ENCODE data around the gene TAS1R1.

Gene TAS1R1

GRCh38 chr1:6603915-6604558, 48.9 kb downstream of the TAS1R1 start:
- DNase-seq (ENCODE audit: low read depth) = no peak

DNA sequence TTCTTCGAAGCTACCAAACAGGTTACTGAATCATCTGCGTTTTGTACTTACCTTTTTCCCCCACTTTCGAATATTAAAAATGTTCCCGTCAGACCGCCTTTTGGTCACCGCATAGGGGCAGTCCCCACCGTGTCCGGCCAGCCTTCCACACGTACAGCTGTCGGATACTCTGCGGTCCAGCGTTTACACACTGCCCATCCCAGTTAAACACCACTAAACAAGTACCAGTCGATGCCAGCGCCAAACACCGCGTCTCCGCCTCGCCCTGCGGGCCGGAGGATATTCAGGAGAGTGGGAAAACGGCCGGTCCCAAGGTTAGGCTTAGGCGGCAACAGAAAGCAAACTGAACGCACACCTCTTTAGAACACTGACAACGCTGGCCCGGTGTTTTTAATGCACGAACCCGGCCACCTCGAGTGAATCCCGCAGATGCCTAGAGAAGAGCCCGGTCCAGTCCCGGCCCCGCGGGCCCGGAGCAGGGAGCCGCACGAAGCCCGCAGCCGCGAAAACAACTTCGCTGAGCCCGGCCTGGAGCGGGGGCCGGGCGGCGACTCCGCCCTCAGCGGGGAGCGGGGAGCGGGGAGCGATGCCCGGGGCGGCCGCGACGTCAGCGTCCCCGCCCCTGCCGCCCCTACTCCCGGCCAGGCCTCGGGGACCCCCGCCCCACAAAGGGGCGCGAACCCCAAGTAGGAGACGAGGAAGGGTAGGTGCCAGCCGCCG, 57.7 kb downstream of the TAS1R1 start:
- no peak for DNase-seq (ENCODE audit: low read depth)

DNA sequence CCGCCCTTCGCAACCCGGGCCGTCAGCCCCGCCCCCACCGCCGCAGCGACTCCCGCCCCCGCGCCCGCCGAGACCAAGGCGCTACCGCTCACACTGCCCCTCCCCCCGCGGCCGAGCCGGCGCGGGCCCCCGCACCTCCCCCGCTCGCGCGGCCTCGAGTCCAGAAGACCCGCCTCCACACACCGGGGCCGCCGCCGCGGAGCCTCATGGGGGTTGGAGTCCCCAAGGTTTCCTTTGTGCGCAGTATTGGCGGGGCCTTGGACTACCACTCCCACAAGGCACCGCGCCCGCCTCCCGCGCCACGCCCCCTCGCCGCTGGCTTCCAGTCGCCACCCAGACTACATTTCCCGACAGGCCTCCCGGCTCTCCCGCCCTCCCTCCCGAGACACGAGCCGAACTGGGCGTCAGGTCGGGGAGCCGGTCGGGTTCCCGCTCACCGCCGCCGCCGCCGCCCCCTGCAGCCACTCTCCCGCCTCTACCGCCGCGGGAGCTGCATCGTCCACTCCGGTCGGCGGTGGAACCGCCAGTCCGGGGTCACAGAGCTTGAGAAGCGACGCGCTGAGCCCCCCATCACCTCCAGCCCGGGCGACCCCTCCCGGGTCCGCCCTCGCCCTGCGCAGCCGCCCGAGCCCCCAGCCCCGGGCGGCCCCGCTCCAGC, 58.4 kb downstream of the TAS1R1 start, which contains the start of gene PHF13:
Gene PHF13 (plus strand): TSS at position 371 of the 658 bp plus-strand sequence. CDS start 336 bp downstream, outside the sequence.
- peak; percentile 99 for DNase-seq (ENCODE audit: low read depth)

- peak; percentile 56 for DNase-seq (ENCODE audit: low read depth)
These were observed 59.2 kb downstream of the TAS1R1 start for GRCh38 chr1:6614019-6614928.

GRCh38 chr1:6614929-6615785, 60.0 kb downstream of the TAS1R1 start:
- DNase-seq (ENCODE audit: low read depth) = no peak

GRCh38 chr1:6619045-6619444, 63.9 kb downstream of the TAS1R1 start:
- DNase-seq (ENCODE audit: low read depth) = no peak

DNA sequence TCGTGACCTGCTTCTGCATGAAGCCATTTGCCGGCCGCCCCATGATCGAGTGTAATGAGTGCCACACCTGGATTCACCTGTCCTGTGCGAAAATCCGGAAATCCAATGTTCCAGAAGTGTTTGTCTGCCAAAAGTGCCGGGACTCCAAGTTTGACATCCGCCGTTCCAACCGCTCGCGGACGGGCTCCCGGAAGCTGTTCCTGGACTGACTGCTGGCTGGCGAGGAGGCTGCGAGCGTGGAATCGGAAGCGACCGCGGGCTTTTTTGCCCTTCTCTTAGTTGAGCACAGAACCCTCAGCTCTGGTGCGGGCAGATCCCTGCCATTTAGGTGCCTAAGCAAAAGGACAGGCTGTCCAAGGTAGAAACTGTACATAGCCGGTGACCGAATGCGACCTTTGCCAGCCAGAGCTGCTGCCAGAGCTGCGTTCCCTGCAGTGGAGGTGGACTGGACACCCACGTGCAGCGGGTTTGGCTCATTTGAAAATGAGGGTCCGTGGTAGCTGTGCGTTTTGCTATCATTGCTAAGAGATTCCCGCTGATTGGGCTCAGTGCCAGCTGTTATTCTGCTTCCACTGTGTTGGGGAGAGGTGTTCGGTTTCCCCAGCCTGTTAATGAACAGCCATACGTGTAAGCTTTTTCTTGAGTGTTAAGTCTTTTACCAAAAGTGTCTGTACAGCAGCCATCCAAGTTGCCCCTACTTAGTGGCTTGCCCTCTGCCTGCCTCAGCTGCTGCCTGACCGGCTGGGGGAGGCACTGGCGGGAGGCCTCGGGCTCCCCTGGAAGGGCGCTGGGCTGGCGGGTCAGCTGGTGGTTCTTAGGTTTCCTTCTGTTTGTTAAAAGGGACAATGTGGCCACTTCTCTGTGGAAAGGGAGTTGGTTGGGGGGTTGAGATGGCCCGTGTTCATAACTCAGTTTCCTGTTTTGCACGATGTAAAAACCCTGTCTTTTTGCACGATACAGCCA, 66.6 kb downstream of the TAS1R1 start:
- DNase-seq (ENCODE audit: low read depth) = no peak

DNA sequence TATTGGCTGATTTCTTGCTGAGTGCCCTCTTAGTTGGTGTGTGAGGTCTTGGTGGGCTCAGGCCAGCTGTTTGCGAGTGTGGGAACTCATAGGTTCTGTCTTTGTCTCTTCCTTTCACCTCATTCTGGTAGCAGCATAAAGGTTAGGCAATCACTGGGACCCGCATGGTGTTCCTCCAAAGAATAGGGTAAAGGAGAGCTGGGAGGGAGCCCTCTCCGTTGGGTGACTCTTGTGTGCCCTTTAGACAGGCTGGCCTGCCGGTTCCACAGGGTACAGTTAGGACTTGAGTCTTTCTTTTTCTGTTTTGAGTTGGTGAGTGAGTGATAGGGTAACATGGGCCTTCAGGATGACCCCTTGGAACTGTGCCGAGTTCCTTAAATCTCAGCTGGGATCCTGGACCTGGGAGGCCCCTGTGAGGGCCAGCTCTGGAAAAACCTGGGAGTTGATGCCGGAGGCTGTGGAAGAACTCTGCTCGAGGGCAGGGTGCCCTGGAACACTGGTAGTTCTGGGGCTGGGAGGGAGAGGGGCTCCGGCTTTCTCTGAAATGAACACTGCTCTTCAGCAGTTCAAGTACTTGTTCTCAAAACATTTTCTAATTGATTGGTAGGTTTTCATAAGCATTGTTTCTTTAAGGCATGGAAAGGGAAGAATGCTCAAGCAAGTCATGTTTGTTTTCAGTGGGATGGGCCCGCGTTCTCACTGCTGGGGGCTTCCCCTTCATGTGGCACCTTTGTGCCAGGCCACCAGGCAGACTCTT, 67.5 kb downstream of the TAS1R1 start:
- no peak for DNase-seq (ENCODE audit: low read depth)

GRCh38 chr1:6623269-6623965, 68.3 kb downstream of the TAS1R1 start:
- no peak for DNase-seq (ENCODE audit: low read depth)

GRCh38 chr1:6624710-6625583, 69.8 kb downstream of the TAS1R1 start, which contains the start of gene THAP3:
TSS of gene THAP3 (plus strand) at chr1:6624868. CDS start at chr1:6625219, 351 bp downstream.
- peak; percentile 84 for DNase-seq (ENCODE audit: low read depth)

DNA sequence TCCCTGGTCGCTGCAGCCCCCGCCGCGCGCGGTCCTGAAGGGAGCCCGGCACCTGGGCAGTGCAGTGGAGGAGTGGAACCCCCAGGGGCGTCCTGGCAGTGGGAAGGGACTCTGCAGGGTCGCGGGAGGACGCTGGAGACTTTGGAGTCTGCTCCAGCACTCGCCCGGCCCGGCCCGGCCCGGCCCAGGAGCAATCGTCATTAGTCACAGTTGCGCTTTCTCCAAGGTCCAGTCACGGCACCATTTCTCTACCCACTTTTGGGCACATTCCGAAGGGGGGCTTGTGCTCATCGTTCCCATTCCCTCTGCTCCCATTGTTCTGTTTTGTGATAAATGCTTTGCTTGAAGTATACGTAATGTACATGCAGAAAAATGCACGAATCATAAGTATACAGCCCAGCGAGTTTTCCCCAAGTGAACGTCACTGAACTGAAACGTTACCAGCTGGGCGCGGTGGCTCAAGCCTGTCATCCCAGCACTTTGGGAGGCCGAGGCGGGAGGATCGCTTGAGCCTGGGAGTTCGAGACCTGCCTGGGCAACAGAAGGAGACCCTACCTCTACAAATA, 70.6 kb downstream of the TAS1R1 start:
- no peak for DNase-seq (ENCODE audit: low read depth)

GRCh38 chr1:6627031-6627430, 71.9 kb downstream of the TAS1R1 start:
- DNase-seq (ENCODE audit: low read depth) = no peak

DNA sequence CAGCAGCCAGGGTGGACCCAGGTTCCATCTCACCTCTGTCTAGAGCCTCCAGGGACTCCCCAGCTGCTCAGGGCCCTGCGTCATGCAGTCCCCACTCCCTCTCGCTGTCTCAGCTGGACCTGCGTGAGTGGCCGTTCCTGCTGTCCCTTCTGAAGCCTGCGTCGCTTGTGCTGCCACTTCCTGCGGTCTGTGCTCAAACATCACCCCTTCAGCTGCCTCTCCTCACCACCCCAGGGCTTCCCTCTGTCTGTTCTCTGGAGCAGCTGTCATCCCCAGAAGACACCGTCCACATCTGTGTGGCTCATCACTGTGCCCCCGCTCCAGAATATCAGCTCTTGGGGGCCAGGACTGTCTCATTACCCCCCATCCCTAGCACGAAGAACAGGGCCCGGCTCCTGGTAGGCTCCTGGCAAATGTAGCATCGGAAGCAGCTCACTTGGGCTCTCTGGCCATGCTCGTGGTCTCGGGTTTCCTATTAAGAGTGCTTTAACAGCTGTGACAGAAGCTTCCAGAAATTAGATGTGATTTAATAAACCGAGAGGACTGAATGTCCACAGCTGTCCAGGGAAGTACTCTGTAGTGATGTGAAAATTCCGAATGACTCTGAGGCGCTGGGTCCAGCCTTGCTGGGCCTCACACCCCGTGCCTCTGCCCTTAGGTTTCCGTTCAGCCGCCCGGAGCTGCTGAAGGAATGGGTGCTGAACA, 72.9 kb downstream of the TAS1R1 start:
- no peak for DNase-seq (ENCODE audit: low read depth)

GRCh38 chr1:6628971-6629479, 73.9 kb downstream of the TAS1R1 start:
- DNase-seq (ENCODE audit: low read depth) = no peak

Measured in stimulated activated CD8-positive, alpha-beta memory T cell treated with anti-CD3 and anti-CD28 coated beads, Interleukin-4, amount 100 ng/mL, for 24 hours (primary cell).